NB4 (cell line): ENCODE measurements around the gene JAZF1.

Experiments used
- DNase-seq: peaks from one replicate; pipeline ENCODE4 v3.0.0; 2010; ENCODE audit warnings: low read depth
- H3K4me3 ChIP-seq: one replicate; pipeline ENCODE4 v1.5.1; 2011; ENCODE audit warnings: mild to moderate bottlenecking, low read depth, low read length, moderate library complexity
- MYC ChIP-seq: IDR thresholded peaks from 2 replicates; pipeline ENCODE4 v1.6.1; 2011; ENCODE audit warnings: low read depth, low read length
- POLR2A ChIP-seq: IDR thresholded peaks from 2 replicates; pipeline ENCODE4 v1.6.1; 2011; ENCODE audit warnings: mild to moderate bottlenecking; ENCODE audit not compliant: insufficient read length; ENCODE audit errors: extremely low read depth
- TF ChIP-seq, protein P1 (sequence below): IDR thresholded peaks from one replicate; pipeline ENCODE4 v1.5.1; 2012; ENCODE audit warnings: low read depth, low read length
- TF ChIP-seq, protein P2 (sequence below): IDR thresholded peaks from 2 replicates; pipeline ENCODE4 v1.6.1; 2011; ENCODE audit warnings: low read depth, low read length

JAZF1 gene

DNA sequence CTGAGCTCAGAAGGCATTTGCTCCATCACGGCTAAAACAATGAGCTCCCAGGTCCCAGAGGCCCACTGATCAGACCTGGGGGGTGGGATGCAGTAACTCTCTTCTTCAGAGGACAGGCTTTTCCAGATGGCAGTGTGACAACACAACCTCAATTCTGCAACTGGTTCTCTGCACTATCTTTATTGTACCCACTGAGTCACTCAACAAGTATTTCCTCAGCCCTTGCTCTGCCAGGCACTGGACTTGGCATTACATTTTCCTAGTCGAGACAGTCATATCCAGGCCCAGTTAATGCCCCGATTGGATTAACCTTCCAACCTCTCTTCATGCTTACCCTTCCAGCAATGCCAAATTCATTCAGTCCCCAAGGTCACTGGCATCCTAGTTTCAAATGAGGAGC lies 72.6 kb downstream of the JAZF1 start:
- no peak for DNase-seq
- TF ChIP-seq POLR2A = no peak
- TF ChIP-seq, protein P1, sequence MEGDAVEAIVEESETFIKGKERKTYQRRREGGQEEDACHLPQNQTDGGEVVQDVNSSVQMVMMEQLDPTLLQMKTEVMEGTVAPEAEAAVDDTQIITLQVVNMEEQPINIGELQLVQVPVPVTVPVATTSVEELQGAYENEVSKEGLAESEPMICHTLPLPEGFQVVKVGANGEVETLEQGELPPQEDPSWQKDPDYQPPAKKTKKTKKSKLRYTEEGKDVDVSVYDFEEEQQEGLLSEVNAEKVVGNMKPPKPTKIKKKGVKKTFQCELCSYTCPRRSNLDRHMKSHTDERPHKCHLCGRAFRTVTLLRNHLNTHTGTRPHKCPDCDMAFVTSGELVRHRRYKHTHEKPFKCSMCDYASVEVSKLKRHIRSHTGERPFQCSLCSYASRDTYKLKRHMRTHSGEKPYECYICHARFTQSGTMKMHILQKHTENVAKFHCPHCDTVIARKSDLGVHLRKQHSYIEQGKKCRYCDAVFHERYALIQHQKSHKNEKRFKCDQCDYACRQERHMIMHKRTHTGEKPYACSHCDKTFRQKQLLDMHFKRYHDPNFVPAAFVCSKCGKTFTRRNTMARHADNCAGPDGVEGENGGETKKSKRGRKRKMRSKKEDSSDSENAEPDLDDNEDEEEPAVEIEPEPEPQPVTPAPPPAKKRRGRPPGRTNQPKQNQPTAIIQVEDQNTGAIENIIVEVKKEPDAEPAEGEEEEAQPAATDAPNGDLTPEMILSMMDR = no peak
- TF ChIP-seq, protein P2, sequence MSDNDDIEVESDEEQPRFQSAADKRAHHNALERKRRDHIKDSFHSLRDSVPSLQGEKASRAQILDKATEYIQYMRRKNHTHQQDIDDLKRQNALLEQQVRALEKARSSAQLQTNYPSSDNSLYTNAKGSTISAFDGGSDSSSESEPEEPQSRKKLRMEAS = no peak
- TF ChIP-seq MYC = no peak
- no peak overlapping the region for H3K4me3 ChIP-seq

DNA sequence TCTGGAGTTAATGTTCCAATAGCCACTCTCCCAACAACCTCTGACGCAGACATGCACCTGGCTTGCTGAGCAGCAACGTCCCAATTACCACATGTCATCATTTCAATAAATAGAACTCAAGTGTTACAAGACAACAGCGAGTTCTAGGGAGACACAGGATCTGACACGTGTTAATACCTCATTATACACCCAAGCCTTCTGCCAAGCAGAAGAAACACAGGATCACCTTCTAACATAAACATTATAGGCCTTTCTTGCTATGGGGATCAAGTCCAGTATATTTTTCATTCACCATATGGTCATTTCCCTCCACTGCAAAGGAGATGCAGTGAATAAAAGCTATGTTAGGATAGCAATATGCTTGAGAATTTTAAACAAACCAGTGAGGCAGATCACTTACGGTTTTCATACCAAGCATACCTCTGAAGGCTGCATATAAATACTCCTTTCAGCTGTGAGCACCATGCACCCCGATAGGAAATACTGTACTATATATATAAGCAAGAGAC lies 74.2 kb downstream of the JAZF1 start:
- DNase-seq = no peak
- TF ChIP-seq POLR2A (no peak), MYC (no peak)
- TF ChIP-seq, protein P2 = no peak
- TF ChIP-seq, protein P1 = no peak
- H3K4me3 ChIP-seq = no peak overlapping the region

DNA sequence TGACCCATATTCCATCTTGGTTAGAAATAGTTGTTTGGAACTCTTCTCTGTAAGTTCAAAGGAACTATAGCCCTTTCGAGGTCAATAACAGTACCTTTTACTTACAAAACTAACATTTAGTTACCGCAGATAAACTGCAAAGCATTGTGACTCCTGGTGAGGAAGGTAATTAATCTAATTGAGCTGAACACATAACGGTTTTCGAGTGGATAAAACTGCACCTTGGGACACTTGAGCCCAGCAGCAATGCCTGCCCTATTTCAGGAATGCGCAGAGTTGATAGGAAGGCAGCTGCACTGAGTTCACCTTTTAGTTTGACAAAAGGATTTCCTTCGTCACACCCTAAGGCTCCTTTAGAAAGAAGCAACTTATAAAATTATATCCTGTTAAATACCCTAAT lies 75.4 kb downstream of the JAZF1 start:
- H3K4me3 ChIP-seq = no peak overlapping the region
- TF ChIP-seq, protein P1 = no peak
- TF ChIP-seq MYC = no peak
- TF ChIP-seq POLR2A = no peak
- TF ChIP-seq, protein P2 = no peak
- DNase-seq = no peak

DNA sequence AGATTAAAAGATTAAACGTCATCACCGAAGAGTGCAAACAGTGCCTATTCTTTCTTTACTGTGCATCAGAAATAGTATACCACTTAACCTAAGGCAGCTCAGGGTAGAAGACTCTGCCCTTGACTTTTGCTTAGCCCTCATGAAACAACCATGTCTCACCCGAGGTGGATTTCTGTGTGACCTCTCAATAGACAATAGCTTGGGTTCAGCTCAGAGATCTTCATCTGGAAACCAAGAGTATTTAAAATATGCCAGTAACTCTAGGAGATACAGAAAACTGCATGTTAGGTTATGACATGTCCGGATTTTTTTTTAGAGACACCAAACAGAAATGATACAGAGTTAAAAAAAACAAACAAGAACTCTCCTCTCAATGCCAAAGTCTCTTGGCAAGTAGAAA lies 75.8 kb downstream of the JAZF1 start:
- TF ChIP-seq MYC (no peak), POLR2A (no peak)
- TF ChIP-seq, protein P1 = no peak
- TF ChIP-seq, protein P2 = no peak
- no peak for DNase-seq
- no peak overlapping the region for H3K4me3 ChIP-seq

DNA sequence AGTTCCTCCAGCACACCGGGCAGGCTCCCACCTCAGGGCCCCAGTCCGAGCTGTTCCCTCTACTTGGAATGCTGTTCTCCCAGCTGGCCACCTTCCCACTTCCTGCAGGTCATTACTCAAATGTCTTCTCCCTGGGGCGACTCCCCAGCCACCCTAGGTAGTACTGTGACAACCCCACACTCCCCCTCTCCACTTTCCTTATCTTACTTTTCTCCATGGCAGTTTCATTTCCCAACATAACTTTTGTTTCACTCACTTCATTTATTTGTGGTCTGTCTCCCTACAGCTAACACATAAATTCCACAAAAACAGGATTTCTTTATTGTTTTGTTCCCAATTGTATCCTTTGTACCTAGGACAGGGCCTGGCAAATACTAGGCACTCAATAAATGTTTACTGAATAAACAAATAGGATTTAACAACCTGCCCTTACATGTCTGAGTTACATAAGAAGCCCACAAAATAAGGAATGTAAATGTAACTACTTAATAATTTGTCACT lies 76.5 kb downstream of the JAZF1 start:
- TF ChIP-seq POLR2A (no peak), MYC (no peak)
- TF ChIP-seq, protein P2 = no peak
- TF ChIP-seq, protein P1 = no peak
- H3K4me3 ChIP-seq = no peak overlapping the region
- no peak for DNase-seq
